Neural crest cell (in vitro differentiated cells): ENCODE results near the gene TMEM217. TPM values are rescaled to one million over a fixed set of nuclear protein-coding genes. Genes with fewer than 3 reads are reported as not detected.
A peak's percentile ranks its signal among the peaks of the same experiment; 100 is the strongest.

Experiments
- DNase-seq: peaks from one replicate; pipeline ENCODE4 v3.0.0; 2021; ENCODE audit warnings: low read depth, mixed read lengths, low spot score
- H3K27ac Mint-ChIP-seq: one replicate; pipeline ENCODE4 v1.8.0; 2021; ENCODE audit warnings: mild to moderate bottlenecking, mixed read lengths; ENCODE audit not compliant: unreplicated experiment
- H3K27me3 Mint-ChIP-seq: 2 replicates; pipeline ENCODE4 v1.8.0; 2021; ENCODE audit warnings: low read depth, mild to moderate bottlenecking, mixed read lengths
- H3K36me3 Mint-ChIP-seq: 2 replicates; pipeline ENCODE4 v1.8.0; 2021; ENCODE audit warnings: low read depth, mild to moderate bottlenecking, mixed read lengths
- H3K4me1 Mint-ChIP-seq: 2 replicates; pipeline ENCODE4 v1.8.0; 2021; ENCODE audit warnings: mixed read lengths
- H3K4me3 Mint-ChIP-seq: one replicate; pipeline ENCODE4 v1.8.0; 2021; ENCODE audit warnings: mild to moderate bottlenecking, mixed read lengths
- H3K9me3 Mint-ChIP-seq: 2 replicates; pipeline ENCODE4 v1.8.0; 2021; ENCODE audit warnings: mixed read lengths
- total RNA-seq: library from RNA; stranded (reverse); gene quantifications from 2 replicates; pipeline ENCODE4 v1.2.1, GENCODE V29; 2021
- TF ChIP-seq, protein P1 (sequence below): fragments of 200-600 bp; sonication (generic); conservative IDR thresholded peaks from 2 replicates; pipeline ENCODE4 v1.5.0; 2021; ENCODE audit warnings: antibody characterized with exemption, mild to moderate bottlenecking

TMEM217 gene
- total RNA-seq, 1 donor from 2014 or later = 0.86 TPM

DNA sequence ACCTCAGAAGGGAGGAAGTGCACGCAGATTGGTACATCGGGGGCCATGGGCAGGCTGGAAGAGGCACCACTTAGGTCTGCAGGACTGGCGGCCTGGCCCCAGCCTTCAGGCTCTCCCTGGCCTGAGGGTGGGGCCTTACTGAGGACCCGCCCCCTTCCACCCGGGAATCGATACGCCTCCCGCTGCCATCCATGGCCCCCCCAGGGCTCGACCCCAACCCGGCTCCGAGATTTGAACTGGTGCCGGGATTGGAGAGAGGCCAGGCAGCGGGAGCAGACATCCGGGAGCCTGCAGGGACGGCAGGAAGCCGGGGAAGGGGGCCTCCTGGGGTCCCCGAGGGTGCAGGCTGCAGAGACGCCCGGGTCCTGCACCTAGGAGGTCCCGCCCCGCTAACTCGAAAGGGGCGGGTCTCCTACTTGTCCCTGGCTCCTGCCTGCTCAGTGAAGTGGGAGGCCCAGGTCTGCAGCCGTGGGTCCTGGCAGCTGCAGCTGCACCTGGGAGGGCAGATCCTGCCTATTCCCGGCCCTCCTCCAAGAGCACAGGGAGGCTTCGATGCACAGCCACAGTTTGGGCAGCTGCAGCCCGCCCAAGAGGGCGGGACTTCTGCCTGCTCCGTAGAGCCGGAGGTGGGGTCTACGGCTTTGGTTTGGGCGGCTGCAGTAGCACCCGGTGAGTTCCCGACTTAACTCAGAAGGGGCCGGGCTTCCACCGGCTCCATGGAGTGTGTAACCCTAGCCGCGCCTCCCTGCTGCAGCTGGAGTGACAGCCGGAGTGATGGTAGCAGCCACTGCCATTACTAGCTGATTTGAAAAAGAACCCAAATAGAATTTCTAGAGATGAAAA, 35.6 kb downstream of the TMEM217 start:
- DNase-seq = peak; percentile 71
- H3K27me3 Mint-ChIP-seq = no peaks in the 10 kb centered on the region
- no peaks in the 10 kb centered on the region for H3K9me3 Mint-ChIP-seq
- H3K4me3 Mint-ChIP-seq = peak overlapping the region; percentile 82
- H3K4me1 Mint-ChIP-seq = peaks cover 13% of the 10 kb centered on the region
- H3K27ac Mint-ChIP-seq = no peak overlapping the region
- no peaks in the 10 kb centered on the region for H3K36me3 Mint-ChIP-seq
- TF ChIP-seq, protein P1, sequence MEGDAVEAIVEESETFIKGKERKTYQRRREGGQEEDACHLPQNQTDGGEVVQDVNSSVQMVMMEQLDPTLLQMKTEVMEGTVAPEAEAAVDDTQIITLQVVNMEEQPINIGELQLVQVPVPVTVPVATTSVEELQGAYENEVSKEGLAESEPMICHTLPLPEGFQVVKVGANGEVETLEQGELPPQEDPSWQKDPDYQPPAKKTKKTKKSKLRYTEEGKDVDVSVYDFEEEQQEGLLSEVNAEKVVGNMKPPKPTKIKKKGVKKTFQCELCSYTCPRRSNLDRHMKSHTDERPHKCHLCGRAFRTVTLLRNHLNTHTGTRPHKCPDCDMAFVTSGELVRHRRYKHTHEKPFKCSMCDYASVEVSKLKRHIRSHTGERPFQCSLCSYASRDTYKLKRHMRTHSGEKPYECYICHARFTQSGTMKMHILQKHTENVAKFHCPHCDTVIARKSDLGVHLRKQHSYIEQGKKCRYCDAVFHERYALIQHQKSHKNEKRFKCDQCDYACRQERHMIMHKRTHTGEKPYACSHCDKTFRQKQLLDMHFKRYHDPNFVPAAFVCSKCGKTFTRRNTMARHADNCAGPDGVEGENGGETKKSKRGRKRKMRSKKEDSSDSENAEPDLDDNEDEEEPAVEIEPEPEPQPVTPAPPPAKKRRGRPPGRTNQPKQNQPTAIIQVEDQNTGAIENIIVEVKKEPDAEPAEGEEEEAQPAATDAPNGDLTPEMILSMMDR = no peak

DNA sequence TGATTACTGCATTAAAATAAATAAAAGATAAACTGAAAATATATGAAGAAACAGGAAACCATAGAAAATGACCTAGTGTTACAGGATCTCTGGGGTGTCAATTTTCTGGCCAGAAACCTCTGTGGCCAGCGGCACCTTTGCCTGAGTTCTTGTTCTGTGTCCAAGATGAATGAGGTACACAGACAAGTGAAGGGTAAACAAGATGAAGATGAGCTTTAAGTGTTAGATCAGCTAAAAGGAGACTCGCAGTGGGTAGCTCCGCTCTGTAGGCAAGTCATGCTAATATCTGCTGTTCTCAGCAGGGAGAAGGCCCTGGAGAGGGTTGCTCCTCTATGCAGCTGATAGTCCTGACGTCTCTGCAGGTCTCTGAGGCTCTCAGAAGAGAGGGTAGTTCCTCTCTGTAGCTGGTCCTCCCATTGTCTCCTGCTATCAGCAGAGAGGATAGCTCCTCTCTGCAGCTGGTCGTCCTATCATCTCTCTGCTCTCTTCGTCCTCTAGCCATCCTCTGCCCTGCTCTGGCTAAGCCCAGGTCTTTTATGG, 36.3 kb downstream of the TMEM217 start:
- Mint-ChIP-seq H3K4me1 (peaks cover 13% of the 10 kb centered on the region), H3K4me3 (peak overlapping the region; percentile 82), H3K36me3 (no peaks in the 10 kb centered on the region), H3K9me3 (no peaks in the 10 kb centered on the region), H3K27ac (no peak overlapping the region), H3K27me3 (no peaks in the 10 kb centered on the region)
- TF ChIP-seq, protein P1 = no peak
- DNase-seq = no peak

DNA sequence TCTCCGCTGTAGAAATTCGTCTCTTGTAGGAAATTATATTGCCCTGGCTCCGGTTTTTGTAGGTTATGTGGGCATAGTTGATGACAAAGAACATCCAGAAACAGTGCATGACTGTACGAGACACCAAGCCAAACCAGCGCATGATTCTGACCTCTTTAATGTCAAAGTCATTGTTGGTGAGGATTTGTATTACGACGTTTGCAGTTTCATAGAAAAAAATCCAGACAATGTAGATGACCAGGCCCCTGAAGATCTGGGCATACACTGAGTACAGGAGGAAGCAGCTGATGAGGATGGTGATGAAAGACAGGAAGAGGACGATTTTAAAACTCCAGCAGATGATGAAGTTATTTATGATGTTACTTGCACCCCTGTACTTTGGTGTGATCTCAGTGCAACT, 39.4 kb downstream of the TMEM217 start:
- no peak overlapping the region for H3K27ac Mint-ChIP-seq
- TF ChIP-seq, protein P1 = no peak
- H3K36me3 Mint-ChIP-seq = no peaks in the 10 kb centered on the region
- H3K4me3 Mint-ChIP-seq = no peak overlapping the region
- DNase-seq = no peak
- H3K9me3 Mint-ChIP-seq = no peaks in the 10 kb centered on the region
- peaks cover 13% of the 10 kb centered on the region for H3K4me1 Mint-ChIP-seq
- H3K27me3 Mint-ChIP-seq = no peaks in the 10 kb centered on the region

DNA sequence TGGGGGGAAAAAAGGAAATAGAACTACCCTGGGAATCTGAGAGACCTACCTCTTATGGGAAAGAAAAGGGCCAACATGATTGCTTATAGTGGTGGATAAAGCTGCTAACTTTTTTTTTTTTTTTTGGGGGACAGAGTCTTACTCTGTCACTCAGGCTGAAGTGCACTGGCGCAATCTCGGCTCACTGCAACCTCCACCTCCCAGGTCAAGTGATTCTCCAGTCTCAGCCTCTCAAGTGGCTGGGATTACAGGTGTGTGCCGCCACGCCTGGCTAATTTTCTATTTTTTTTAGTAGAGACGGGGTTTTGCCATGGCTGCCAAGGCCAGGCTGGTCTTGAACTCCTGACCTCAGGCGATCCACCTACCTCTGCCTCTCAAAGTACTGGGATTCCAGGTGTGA, 39.9 kb downstream of the TMEM217 start:
- no peak for DNase-seq
- Mint-ChIP-seq H3K4me1 (peaks cover 12% of the 10 kb centered on the region), H3K36me3 (no peaks in the 10 kb centered on the region), H3K4me3 (no peak overlapping the region), H3K27ac (no peak overlapping the region), H3K27me3 (no peaks in the 10 kb centered on the region), H3K9me3 (no peaks in the 10 kb centered on the region)
- TF ChIP-seq, protein P1 = no peak

DNA sequence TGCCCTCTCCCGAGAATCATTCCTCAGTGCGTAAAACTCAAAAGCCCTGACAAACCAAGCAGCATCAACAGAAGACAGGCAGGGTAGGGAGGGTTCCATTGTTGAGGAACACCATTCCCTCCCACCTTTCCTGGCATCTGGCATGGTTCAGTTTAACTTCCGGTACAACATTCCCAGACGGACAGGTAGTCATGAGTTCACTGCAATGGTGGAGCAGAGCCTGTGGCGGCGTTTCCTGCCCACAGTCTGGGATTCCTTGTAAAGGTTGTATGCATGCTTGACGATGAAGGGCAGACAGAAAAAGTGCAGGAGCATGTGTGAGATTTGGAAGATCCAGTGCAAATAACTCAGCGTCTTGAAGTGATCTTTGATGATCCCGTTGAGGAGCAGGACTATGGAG, 45.7 kb downstream of the TMEM217 start:
- Mint-ChIP-seq H3K27ac (no peak overlapping the region), H3K4me3 (no peak overlapping the region), H3K27me3 (peaks cover 2% of the 10 kb centered on the region), H3K9me3 (no peaks in the 10 kb centered on the region), H3K4me1 (no peaks in the 10 kb centered on the region), H3K36me3 (no peaks in the 10 kb centered on the region)
- TF ChIP-seq, protein P1 = no peak
- DNase-seq = no peak
